NCI-H2196 treated with DMSO at 0.1 percent for 48 hours (cell line): ENCODE data around the gene SCG3.

Source experiments
- DNase-seq: peaks from one replicate; lab custom pipeline; 2025; ENCODE audit not compliant: unreplicated experiment; lab: John Stamatoyannopoulos, UW

SCG3 gene

DNA sequence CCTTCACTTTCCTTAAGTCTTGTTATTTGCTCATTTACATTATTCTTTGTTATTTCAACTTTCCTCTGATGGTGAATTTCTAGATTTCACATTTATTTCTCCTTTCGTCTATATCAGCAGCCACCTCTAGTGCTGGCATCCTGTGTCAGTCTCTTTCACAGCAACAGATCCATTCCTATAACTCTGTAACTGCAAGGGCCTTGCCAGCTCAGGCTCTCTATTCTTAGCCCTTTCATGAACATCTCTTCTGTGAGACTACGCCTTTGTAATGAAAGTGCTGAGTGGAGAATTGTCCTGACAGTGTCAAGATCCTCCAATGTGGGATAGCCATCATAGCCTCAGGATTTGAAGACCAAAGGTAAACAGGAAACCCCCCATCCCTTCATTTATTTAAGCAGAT, 3.9 kb upstream of the SCG3 start:
- DNase-seq, result no peak

DNA sequence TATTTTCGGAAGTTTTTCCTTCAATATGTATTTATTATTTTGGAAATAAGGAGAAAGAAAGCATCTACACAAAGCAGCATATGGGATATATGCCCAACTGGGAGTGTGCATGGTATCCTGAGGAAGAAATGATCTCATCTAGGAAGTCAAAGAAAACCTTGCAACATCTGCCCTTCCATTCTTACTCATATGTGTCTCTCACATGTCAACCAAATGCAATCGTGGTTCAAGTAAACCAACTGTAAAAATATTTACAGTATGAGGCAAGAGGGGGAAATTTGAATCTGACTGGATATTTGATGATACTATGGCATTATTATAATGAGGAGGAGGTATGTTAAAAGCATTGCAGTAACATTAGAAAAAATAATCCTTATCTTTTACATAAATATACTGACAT, 3.2 kb upstream of the SCG3 start:
- DNase-seq, result no peak

DNA sequence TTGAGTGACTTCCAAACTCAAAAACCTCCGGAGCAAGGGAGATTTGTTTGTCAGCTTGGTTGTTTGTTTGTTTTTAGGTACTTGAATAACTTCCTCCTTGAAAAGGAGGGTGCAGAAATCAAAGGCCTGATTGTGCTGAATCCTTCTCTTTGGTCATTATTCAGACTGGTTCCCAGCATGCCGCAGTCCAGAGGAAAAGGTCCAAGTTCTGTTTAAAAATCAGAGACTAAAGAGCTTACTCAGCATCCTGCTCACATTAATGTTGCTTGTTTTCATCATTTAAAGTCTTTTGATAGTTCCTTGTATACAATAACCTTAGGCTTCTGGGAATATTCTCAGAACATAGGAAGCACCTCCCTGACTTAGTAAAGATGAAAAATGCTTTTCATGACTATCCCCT, 982 bp upstream of the SCG3 start:
- DNase-seq, result no peak

GRCh38 chr15:51687565-51687964, 6.3 kb downstream of the SCG3 start:
- DNase-seq, result no peak

DNA sequence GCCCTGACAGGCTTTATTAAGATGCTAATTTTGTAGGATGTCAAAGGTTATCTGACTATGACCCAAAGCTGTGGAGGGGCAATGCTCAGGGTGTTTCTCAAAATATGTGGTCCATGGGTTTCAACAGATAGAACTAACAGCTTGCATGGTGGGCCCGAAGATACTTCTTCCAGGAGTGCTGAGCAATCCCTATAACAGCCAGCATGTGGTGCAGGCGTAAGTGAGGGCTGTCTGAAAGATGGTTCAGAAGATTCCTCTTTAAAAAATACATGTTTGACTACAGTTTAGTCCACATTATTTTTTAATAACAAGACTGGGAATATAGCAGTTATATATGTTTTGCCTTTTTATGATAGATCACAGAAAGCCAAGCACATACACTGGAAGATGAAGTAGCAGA, 7.6 kb downstream of the SCG3 start:
- DNase-seq, result no peak

DNA sequence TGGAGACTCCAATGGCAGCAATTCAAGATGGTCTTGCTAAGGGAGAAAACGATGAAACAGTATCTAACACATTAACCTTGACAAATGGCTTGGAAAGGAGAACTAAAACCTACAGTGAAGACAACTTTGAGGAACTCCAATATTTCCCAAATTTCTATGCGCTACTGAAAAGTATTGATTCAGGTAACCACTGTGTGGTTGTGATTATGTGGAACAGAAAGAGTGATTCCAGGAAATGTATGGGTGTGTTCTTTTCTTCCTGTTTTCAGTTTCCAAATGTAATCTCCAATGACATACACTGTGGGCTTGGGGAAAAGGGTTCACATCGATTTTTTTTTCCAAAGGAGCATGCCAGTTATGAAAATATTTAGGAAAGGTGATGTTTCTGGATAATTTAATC, 10.9 kb downstream of the SCG3 start:
- no peak for DNase-seq

DNA sequence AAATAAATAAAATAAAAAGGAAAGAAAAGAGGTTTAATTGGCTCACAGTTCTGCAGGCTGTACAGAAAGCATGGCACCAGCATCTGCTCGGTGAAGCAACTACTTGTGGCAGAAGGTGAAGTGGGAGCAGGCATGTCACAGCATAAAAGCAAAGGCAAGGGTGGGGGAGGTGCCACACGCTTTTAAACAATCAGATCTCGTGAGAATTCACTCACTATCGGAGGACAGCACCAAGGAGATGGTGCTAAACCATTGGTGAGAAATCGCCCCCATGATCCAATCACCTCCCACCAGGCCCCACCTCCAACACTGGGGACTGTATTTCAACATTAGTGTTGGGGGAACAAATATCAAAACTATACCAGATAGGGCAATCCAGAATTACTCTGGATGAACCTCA, 15.3 kb downstream of the SCG3 start:
- no peak for DNase-seq

- DNase-seq, result no peak
Observed at GRCh38 chr15:51697163-51697562, 15.9 kb downstream of the SCG3 start.

GRCh38 chr15:51699373-51699772, 18.1 kb downstream of the SCG3 start:
- DNase-seq, result no peak

DNA sequence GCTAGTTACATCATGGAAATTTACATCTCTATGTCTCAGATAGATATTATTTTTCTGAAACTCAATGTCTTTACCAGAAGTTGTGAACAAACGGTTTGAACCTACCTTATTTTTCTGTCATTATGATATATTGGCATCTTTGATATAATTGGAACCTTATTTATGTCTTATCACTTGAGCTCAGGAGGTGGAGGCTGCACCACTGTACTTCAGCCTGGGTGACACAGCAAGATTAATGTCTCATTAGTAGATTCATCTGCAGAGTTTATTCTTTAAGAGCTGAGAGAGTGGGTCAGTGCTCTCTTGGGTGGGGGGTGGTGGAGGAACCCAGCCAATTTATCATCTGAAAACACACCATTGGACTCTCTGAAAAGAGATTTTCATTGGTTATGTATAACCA, 21.4 kb downstream of the SCG3 start:
- DNase-seq, result no peak

- no peak for DNase-seq
Observed at GRCh38 chr15:51706291-51706690, 25.0 kb downstream of the SCG3 start.

DNA sequence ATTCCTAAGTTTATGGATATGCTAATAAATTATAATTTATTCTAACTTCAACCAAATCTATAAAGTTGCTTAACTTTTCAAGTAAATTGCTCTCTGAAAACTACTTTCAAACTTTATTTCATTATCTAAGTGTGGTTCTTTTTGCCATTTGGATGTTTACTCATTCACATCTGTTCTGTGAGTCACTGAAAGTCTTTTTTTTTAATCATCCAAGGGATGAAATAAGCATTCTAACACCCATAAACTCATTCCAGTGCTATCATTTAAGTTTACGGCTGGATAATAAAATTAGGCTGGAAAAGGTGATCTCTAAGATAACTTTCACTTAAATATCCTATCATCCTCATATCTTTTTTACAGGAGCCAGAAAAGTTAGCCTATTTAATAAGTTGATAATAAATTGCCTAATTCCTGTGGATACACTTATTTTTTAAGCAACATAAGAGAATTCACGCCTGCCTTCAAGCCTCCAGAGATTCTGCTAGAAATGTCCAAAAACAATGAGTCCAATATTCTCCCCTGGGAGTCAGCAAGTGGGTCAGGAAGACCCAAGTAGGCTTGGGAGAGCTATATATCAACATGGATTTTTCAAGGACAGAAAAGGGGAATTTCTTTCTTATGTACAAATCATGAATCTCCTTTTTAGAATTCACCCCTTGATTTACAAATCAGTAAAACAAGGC, 25.8 kb downstream of the SCG3 start:
- DNase-seq, result no peak

DNA sequence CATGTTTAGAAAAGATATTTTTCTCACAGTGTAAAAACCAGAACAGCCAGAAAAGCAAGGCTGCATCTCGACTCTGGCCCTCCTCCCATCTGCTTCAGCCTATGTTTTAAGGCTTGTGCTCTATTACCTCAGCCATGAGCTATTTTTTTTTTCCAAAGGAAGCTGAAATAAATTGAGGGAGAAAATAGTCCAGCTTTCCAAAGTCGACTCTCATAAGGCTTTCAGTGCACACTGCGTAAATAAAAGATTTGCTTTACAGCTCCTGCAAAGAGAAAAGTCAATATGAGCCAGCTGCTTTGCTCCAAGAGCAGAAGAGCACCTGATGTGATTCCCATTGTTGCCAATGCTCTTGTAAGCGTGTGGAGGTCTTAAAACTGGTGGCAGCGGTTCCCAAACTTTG, 26.7 kb downstream of the SCG3 start:
- DNase-seq, result no peak

DNA sequence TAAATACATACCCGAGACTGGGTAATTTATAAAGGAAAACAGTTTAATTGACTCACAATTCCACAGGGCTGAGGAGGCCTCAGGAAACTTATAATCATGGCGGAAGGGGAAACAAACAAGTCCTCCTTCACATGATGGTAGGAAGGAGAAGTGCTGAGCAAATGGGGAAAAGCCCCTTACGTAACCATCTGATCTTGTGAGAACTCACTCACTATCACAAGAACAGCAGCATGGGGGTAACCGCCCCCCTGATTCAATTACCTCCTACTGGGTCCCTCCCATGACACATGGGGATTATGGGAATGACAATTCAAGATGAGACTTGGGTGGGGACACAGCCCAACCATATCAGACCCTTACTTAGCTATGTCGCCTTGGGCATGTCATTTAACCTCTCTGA, 27.7 kb downstream of the SCG3 start:
- DNase-seq, result no peak

DNA sequence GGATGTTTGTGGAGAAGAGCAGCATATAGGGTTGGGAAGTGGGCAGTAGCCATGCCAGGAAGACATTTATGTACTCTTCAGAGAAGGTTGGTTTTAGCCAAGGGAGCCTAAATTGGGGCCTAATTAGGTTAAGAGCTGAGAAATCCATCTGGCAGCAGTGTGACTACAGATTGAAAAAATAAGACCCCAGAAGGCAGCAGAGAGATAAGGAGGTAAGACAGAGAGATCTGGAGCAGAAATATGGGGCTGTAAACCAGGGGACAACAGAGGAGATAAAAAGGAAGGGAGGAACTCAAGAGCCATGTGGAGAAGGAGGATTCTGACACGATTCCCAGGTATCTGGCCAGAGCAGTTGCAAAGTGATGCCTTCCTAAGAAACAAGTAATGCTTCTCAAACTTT, 32.9 kb downstream of the SCG3 start:
- no peak for DNase-seq

DNA sequence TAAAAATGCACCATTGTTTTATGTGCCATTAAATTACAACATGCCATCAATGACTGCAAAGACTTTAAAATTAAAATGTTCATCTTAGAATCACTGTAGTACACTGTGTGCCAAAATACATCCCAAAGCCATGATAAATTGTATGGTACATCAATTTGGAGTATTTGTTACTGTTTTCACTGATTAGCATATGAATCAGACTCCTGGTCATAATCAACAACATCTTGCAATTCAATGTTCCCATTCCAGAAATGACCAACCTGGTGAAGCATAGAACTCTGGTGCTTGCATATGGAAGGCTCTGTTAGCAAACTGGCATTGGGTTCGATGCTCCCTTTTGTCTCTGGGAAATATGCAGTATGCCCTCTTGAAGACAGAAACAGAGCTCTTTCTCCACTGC, 33.6 kb downstream of the SCG3 start:
- no peak for DNase-seq

DNA sequence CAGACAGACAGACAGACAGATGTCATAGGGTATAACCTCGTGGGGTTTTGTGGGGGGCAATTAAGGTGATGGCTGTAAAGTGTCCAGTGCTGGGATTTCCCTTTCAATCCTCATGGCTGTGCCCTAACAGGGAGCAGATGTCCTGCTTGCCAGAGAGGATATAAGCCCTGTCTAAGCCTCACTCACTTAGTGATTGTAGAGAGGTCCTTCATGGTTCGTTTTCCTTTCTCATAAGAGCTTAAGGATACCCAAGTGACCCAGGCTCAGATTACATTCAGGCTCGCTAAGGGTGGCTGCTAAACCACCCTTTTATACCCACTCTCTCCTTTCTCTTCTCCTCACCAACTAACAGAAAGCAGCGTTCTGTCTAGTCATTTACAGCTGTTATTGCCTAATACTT, 36.9 kb downstream of the SCG3 start:
- DNase-seq, result no peak

- no peak for DNase-seq
Observed at GRCh38 chr15:51718746-51719145, 37.4 kb downstream of the SCG3 start.

DNA sequence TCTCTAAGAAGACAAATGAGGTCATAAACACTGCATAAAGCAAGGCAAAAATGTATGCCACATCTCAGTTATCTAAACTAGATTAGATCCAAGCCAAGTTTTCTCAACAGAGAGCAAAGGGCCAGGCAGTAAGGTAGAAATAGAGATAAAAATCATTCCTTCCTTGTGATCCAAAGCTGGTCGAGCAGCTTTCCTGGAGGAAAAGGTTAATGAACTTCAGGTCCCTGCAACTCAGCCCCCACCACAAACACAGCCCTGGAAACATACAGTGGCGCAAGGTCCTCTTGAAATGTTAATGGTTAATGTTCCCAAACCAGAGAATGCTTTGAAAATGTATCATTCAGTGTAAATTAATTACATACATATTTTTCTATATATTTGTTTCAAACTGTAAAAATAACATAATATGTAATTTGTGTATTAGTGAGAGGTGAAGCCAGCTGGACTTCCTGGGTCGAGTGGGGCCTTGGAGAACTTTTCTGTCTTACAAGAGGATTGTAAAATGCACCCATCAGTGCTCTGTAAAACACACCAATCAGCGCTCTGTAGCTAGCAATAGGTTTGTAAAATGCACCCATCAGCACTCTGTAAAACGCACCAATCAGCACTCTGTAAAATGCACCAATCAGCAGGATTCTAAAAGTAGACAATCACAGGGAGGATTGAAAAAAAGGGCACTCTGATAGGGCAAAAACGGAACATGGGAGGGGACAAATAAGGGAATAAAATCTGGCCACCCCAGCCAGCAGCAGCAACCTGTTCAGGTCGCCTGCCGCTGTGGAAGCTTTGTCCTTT, 39.1 kb downstream of the SCG3 start:
- DNase-seq, result no peak

DNA sequence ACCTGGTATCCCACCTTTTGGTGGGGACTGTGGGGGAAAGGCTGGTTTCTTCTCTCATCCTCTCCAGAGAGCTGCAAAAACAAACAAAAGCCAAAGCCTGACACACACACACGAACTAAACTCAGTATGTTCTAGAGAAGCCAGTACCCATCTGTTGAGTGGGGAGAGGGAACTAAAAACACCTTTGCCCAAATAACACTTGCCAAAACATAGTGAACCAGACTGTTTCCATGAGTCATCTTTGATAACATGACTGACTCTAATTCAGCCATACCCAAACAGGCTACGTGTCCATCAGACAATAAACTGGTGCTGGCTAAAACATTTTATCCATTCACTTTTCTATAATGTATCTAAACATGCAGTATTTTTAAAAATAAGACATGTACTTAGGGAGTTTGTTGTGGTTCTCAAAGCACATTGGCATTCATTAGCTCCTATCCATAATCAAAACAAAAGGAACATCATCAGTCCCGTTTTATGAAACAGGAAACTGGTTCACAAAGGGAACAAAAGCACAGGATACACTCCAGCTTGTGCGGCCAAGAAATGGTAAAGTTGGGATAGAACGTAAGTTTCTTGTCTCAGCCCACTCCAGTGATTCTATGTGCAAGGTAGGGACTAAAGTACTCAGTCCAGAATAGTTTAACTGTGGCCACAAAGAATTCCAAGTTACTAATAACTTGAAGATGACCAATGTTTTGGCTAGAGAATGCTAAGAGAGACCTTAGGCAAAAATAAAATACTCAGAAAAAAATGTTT, 40.1 kb downstream of the SCG3 start:
- no peak for DNase-seq

- DNase-seq, result no peak
Observed at GRCh38 chr15:51724199-51724598, 42.9 kb downstream of the SCG3 start.

DNA sequence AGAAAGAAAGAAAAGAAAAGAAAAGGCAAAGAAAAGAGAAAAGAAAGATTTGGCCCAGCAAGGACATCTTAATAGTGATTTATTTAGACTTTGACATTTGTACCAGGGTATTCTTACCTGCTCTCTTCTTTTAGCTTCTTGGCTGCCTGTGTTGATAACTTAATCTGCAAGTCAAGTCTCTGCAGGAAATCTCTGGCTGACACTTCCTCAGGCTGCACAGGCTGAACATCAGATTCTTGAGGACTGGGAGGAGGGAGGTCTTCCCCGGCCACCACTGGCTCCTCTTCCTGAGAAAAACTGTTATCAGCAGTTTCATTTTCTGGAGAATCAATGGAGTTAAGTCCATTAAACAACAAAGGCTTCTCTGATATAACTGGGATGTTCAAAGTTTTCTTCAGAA, 43.4 kb downstream of the SCG3 start:
- no peak for DNase-seq
